ENCODE measurements around the gene RAPGEF2. TPM values are rescaled to one million over a fixed set of nuclear protein-coding genes. Genes with fewer than 3 reads are reported as not detected.
"Not testable (repeated sequence)": the region's sequence is repeated elsewhere in the genome, so short reads cannot be mapped to it uniquely, and the experiment has no call there.

RAPGEF2 gene
- polyA plus RNA-seq (ENCODE audit: insufficient read length): 59.8 TPM
- long read RNA-seq, donor 1: 0 reads
- long read RNA-seq, donor 2: 0 reads
- long read RNA-seq, donor 3: 0 reads
- long read RNA-seq, donor 4: 0 reads
- long read RNA-seq, donor 5: 0 reads
- long read RNA-seq, donor 6: 0 reads
- long read RNA-seq, donor 7: 0 reads
- long read RNA-seq, donor 8: 0 reads

DNA sequence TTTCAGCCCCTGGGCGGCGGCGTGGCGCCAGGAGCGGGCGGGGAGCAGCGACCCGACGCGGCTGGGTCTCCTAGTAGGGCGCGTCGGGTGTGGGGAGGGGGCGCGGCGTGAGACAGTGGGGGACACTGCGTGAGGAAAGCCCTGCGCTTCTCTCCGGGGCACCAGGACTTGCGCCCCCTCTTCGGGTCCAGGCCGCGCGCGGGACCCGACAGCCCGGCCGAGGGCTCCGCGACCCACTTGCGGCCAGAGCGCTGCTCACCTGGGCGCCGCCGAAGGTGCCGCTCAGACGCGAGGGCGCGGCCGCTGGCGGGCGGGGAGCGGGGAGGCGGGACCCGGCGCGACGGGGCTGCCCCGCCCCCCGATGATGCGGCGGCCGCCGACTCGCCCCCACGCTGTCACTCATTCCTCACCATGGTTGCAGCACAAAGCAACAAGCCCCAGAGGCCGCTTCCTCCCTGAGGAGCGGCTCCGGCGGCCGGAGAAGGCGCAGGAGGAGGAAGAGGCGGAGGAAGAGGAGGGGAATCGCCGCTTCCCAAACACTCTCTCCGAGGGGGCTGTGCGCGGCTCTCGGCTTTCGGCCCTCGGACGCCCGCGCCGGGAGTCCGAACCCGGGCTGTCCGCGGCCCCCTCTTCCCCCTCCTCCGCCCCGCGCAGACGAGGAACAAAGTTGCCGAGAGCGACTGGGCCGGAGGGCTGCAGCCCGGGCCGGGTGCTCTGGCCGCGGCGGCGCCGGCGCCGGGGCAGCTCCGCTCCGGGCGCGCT lies at the start of gene RAPGEF2:
TSS of gene RAPGEF2 (plus strand) at position 458 of the 762 bp plus-strand sequence. CDS start 1,084 bp downstream, outside the sequence.
- DNase-seq: peak; percentile 92

DNA sequence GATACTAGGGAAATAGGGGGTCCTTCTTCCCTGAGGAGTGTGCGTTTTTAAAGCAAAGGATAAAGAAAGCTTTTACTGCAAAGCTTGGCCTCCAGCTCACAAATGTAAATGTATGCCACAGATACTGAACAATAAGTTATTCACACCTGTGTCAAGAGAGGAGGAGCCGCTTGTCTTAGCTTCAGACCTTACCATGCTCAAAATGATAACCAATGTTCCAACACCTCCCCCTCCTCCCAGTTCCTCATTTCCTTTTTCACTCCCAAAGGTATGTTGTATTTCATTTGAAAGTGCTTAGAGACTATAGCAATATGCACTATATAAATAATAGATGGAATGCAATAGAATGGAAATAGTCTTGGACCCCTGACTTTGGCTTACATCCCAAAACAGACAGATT lies 47.0 kb upstream of the RAPGEF2 start:
- DNase-seq: no peak

- no peak for DNase-seq
These were observed 42.7 kb upstream of the RAPGEF2 start for GRCh38 chr4:159060161-159060560.

DNA sequence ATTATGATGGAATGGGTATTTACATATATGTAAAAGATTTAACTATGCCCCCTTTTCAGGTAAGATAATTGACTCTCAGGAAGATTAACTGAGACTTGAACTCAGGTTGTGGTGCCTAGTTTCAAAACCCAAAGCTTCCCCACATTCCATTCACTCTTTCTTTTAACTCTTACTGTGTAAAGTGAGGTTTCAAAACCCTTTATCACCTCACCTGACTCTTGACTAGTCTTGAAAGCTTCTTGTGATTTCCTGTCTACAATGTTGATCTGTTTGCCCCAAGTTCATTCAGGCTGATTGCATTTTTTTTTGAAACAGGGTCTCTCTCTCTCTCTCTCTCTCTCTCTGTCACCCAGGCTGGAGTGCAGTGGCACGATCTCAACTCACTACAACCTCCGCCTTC lies 40.5 kb upstream of the RAPGEF2 start:
- no peak for DNase-seq

- no peak for DNase-seq
These were observed 37.2 kb upstream of the RAPGEF2 start for GRCh38 chr4:159065513-159066240.

DNA sequence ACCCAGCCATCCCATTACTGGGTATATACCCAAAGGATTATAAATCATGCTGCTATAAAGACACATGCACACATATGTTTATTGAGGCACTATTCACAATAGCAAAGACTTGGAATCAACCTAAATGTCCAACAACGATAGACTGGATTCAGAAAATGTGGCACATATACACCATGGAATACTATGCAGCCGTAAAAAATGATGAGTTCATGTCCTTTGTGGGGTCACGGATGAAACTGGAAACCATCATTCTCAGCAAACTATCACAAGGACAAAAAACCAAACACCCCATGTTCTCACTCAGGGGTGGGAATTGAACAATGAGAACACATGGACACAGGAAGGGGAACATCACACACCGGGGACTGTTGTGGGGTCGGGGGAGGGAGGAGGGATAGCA lies 34.7 kb upstream of the RAPGEF2 start:
- not testable (repeated sequence) for DNase-seq

DNA sequence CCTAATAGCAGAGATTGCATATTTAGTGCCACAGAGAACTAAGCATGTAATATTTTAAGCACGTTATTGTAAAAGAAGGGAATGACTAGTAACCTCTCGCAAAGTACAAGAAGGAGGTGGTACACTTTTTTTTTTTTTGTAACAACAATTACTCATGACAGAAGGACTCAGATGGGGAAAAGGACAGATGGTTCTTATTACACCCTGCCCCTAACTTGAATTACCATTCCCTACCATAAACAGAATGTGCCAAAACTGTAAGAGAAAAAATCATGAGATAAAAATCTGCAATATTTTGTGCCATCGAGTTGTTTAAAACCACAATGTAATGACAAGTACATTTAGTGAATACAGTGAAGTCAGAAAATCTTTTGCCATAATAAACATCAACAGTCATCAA lies 33.0 kb upstream of the RAPGEF2 start:
- no peak for DNase-seq

DNA sequence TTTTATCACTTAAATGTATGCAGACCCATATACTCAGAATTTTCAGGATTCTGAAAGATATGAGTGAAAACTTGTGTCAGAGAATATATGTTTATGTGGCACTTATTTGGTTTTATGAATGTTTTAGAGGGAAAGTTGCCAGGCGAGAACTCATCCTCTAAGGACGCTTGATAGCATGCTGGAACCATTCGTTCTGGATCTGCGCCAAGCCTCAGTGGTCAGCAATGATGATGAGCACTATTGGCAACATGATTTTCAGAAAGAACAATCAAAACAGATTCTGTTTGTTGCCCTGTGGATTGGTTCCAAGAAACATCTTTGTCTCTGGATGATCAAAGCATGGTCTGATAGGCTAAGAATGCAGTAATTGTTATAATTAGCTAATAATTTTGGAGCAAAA lies 32.1 kb upstream of the RAPGEF2 start:
- DNase-seq: no peak

GRCh38 chr4:159071178-159071968 lies 31.5 kb upstream of the RAPGEF2 start:
- no peak for DNase-seq

DNA sequence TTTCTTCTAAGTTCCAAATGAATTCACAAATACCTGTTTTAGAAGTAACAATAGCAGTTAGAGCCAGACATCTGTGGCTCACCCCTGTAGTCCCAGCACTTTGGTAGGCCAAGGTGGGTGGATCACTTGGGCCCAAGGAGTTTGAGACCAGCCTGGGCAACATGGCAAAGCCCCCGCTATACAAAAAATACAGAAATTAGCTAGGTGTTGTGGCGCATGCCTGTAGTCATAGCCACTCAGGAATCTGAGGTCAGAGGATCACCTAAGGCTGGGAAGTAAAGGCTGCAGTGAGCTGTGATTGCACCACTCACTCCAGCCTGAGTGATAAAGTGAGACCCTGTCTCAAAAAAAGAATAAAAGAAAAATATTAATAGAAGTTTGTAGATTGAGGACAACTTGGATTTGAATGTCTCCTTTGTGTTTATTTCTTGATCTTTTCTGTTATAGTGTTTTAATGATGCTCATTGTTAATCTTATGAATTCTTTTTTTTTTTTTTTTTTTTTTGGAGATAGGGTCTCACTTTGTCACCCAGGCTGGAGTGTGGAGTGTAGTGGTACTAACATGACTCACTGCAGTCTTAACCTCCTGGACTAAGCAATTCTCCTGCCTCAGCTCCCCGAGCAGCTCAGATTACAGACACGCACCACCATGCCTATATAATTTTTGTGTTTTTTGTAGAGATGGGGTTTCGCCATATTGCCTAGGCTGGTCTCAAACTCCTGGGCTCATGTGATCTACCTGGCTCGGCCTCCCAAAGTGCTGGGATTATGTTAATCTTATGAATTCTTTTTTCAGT lies 30.7 kb upstream of the RAPGEF2 start:
- DNase-seq: no peak

GRCh38 chr4:159075531-159075932 lies 27.3 kb upstream of the RAPGEF2 start:
- DNase-seq: no peak

DNA sequence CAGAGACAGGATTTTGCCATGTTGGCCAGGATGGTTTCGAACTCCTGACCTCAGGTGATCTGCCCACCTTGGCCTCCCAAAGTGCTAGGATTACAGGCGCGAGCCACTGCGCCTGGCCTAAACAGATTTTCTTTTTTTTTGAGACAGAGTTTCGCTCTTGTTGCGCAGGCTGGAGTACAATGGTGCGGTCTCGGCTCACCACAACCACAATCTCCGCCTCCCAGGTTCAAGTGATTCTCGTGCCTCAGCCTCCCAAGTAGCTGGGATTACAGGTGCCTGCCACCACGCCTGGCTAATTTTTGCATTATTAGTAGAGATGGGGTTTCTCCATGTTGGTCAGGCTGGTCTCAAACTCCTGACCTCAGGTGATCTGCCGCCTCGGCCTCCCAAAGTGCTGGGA lies 25.9 kb upstream of the RAPGEF2 start:
- not testable (repeated sequence) for DNase-seq

- peak; percentile 27 for DNase-seq
These were observed 25.0 kb upstream of the RAPGEF2 start for GRCh38 chr4:159077702-159078495.

DNA sequence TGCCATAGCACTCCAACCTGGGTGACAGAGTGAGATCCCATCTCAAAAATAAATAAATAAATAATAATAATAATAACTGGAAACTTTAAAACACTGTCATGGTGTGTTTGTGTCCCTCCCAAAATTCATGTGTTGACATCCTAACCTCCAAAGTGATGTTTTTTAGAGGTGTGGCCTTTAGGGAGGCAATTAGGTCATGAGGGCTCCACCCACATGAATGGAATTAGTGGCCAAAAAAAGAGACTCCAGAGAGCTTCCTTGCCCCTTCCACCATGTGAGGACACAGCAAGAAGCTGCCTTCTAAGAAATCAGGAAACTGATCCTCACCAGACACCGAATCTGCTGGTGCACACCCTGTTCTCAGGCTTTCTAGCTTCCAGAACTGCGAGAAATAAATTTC lies 23.8 kb upstream of the RAPGEF2 start:
- no peak for DNase-seq

DNA sequence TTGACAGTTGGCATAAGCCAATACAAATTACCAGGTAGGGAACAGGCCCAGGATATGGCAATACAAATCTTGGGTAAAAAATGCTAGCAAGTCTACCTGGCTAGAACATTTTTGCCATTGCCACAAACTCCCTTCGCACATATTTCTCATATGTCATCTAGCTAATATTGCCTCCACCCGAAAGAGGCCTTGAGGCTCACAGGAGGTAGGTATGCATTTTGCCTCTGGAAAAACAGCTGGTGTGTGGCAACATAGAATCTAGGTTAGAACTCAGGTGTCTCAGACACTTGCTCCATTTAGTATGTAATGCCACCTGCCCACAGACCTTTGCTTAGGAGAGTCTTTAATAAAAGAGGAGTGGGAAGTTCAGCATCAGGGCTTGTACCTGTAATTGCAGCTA lies 16.3 kb upstream of the RAPGEF2 start:
- no peak for DNase-seq

DNA sequence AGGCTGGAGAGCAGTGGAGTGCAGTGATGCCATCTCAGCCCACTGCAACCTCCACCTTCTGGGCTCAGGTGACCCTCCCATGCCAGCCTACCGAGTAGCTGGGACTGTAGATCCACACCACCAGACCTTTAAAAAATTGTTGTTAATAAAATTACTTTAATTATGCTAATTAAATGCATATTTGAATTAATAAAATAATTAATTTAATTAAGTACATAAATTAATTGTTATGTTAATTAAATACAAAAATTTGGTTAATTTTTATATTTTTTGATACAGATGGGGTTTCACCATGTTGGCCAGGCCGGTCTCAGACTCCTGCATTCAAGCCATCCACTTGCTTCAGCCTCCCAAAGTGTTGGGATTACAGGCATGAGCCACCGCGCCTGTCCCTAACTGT lies 12.6 kb upstream of the RAPGEF2 start:
- DNase-seq: no peak

DNA sequence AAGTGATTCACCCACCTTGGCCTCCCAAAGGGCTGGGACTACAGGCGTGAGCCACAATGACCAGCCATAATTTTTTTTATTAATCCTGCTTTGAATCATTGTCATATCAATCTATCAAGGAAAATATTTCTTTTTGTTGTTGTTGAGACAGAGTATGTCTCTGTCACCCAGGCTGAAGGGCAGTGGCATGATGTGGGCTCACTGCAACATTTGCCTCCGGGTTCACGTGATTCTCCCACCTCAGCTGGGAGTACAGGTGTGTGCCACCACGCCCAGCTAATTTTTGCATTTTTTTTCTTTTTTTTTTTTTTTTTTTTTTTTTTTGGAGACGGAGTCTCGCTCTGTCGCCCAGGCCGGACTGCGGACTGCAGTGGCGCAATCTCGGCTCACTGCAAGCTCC lies 8.7 kb upstream of the RAPGEF2 start:
- DNase-seq: not testable (repeated sequence)

- DNase-seq: no peak
These were observed 6.4 kb upstream of the RAPGEF2 start for GRCh38 chr4:159096434-159096833.

- DNase-seq: no peak
These were observed 5.7 kb upstream of the RAPGEF2 start for GRCh38 chr4:159097144-159097543.

- no peak for DNase-seq
These were observed 5.1 kb upstream of the RAPGEF2 start for GRCh38 chr4:159097785-159098184.

Measured in left kidney (tissue), 8 donors.